ENCODE measurements around the gene C7.

The C7 gene

GRCh38 chr5:40915341-40915926 is 6.1 kb downstream of the C7 start:
- DNase-seq (ENCODE audit: low spot score): no peak

GRCh38 chr5:40916226-40916625 is 6.9 kb downstream of the C7 start:
- DNase-seq (ENCODE audit: low spot score): no peak

DNA sequence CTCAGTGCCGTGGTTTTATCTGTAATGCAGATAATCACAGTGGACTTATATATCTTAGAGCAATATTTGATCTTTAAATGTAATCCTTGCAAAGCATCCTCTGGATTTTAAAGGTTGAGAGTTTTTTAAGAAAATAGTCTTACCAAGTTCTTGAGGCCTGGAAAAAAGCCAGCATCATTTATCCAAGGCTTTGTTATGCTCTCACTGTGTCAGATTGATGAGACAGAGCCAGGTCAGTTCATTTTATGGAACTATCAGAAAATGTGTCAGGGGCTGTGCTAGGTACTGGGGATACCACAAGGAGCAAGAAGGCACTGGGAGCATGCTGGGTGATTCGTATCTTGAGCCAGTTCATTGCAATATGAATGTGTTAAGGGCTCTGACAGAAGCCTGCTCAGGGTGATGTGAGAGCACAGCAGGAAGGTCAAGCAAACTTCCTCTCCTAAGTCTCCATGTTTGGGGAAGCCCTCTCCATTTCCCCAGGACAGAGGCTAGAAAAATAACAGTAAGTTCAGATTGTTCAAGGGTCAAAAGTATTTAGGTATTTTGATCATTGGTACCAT is 19.7 kb downstream of the C7 start:
- DNase-seq (ENCODE audit: low spot score): no peak

GRCh38 chr5:40932766-40933165 is 23.5 kb downstream of the C7 start:
- DNase-seq (ENCODE audit: low spot score): no peak

GRCh38 chr5:40937075-40937474 is 27.8 kb downstream of the C7 start:
- DNase-seq (ENCODE audit: low spot score): no peak

DNA sequence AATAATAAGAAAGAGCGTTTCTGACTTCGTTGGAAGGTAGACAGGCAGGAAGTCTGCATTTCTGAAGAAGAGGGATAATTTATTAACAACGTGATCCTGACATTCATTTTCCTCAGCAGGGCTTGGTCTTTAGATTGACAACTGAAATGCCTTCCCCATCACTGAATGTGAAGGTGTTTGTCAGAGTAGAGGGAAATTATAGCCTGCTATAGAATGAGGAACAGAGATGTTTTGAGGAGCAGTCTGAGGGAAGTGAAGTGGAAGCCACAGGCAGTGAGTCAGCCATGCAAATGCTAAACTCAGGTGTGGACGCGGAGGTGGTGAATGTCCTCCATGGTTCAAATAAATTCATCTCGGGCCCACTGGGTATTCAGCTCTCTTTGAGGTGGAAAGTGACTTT is 30.5 kb downstream of the C7 start:
- DNase-seq (ENCODE audit: low spot score): no peak

DNA sequence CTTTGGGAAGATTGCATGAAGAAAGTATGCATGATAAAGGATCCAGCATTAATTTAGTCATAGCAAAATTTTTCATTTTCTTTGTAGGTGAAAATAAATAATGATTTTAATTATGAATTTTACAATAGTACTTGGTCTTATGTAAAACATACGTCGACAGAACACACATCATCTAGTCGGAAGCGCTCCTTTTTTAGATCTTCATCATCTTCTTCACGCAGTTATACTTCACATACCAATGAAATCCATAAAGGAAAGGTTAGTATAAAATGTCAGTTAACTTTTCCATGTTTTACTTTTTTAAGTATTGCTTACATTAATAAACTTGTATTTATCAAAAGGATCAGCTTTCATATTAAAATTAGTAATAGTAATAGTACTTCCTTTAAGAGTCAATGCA is 35.8 kb downstream of the C7 start:
- DNase-seq (ENCODE audit: low spot score): no peak

- no peak for DNase-seq (ENCODE audit: low spot score)
These were observed 46.0 kb downstream of the C7 start for GRCh38 chr5:40955313-40955712.

DNA sequence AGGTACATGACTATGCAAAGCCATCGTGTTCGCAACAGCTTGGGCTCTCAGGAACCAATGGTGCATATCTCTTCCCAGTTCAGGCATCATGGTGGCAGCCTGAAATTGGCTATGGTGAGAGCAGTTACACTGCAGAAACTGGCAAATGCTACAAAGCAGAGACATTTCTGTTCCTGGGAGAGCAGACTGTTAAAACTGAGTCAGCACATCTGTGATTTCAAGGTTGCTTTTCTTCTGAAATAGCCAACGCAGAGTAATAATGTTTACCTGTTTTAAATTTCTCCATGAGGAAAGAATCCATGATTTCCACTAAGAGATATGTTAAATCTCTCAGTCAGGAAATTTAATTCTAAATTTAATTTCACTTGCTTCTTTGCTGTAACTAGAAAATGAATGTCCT is 47.8 kb downstream of the C7 start:
- DNase-seq (ENCODE audit: low spot score): no peak

DNA sequence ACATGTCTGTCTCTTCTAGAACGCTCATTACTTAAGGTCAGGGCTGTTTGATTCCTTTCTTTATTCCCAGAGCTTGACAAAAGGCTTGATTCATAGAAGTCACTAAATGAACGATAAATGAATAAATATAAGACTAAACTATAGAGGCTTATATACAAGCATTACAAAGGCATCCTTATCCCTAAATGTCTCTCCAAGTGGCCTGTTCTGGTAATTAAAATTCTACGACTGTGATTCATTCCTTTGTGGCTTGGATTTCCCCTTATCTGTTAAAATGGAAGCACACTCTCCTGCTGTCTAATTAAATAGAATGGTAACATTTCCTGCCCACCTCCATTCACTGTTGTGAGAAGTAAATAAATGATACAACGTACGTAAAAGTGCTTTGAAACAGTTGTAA is 49.5 kb downstream of the C7 start:
- no peak for DNase-seq (ENCODE audit: low spot score)

- DNase-seq (ENCODE audit: low spot score): no peak
These were observed 50.7 kb downstream of the C7 start for GRCh38 chr5:40960037-40960436.

- DNase-seq (ENCODE audit: low spot score): no peak
These were observed 53.1 kb downstream of the C7 start for GRCh38 chr5:40962207-40962955.

- DNase-seq (ENCODE audit: low spot score): no peak
These were observed 63.1 kb downstream of the C7 start for GRCh38 chr5:40972434-40972833.

DNA sequence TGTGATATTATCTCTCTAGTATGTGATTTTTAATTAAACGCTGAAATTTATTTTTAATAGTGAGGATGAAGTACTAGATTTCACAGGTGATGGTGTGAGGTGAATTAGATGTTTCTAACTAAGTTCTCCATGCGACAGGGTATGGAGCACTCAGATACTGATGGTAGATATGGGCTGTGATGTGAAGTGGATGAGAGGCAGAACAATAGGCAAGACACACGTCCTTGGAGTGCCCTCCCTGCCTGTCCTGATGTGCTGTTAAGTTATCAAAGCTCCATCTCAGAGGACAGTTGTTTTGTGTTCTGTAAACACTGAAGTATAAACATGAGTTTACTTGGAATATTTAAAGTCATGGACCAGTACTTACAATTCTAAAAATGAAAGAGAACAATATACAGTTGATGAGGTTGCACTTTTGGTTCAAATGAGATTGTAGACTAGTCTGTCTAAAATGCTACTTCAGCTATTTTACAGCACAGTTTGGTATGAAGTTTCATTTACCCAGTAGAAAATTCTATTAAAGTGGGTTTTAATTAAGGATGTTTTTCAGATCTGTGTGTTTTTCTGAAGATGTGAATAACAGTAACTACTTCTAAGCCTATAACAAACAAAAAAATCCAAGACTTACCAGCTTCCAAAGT is 64.2 kb downstream of the C7 start:
- DNase-seq (ENCODE audit: low spot score): no peak

DNA sequence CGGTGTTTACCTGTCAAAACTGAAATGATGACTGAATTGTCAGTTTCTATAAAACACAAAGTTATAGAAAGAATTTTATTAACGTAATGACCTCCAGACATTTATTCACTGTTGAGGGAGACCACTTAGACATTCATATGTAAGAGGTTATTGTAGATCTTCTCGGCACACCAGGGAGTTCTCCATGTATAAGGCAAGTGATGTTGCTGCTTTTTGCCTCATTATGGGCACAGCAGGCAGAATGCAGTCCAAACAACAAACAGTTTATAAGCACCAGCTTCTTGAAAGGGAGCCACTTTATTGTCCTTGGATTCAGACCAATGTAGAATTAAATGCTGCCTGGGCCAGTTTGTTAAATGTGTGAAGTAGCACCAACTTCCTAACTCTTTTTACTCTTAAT is 66.7 kb downstream of the C7 start:
- DNase-seq (ENCODE audit: low spot score): no peak

- DNase-seq (ENCODE audit: low spot score): no peak
These were observed 67.5 kb downstream of the C7 start for GRCh38 chr5:40976836-40977235.

- DNase-seq (ENCODE audit: low spot score): no peak
These were observed 72.1 kb downstream of the C7 start for GRCh38 chr5:40981420-40981819.

DNA sequence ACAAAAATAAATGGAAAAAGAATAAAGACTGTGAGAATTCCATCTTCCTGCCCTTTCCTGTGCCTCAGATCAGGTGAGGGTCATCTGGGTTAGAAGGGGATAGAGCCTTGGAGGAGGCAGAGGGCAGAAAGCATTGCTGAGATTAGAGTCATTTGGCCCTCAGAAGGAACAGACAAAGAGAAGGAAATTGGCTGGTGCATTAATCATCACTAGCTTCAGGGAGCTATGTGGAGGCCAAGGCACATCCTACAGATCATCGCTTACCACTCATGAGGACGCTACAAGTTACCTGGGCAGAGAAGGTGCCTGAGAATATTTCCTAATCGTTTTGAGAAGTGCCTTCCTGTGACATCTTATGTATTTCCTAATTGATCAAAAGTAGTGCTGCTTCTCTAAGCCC is 74.5 kb downstream of the C7 start:
- no peak for DNase-seq (ENCODE audit: low spot score)

DNA sequence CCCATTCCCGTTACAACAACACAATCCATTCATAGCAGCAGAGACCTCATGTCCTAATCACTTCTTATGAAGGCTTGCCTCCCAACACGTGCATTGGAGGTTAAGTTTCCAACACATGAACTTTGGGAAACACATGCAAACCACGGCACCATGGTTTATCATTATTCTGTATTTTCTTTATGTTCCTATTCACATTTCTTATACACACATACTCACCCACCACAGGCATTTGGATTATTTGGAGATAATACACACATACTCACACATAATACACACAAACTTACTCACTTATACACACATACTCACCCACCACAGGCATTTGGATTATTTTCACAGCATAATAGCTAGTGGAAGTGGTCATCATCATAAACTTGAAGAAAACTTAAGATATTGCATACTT is 75.6 kb downstream of the C7 start:
- no peak for DNase-seq (ENCODE audit: low spot score)

- no peak for DNase-seq (ENCODE audit: low spot score)
These were observed 76.2 kb downstream of the C7 start for GRCh38 chr5:40985501-40985900.

GRCh38 chr5:40986666-40987065 is 77.4 kb downstream of the C7 start:
- no peak for DNase-seq (ENCODE audit: low spot score)

GRCh38 chr5:40987349-40987748 is 78.1 kb downstream of the C7 start:
- no peak for DNase-seq (ENCODE audit: low spot score)

Measured in SK-N-DZ (cell line).